Neuron (in vitro differentiated cells): ENCODE measurements around the gene NEO1.
"Not testable (repeated sequence)": the region's sequence is repeated elsewhere in the genome, so short reads cannot be mapped to it uniquely, and the experiment has no call there.

Source experiments
- H2AFZ ChIP-seq: one replicate; pipeline ENCODE4 v1.6.1; 2013; ENCODE audit warnings: low read depth, mild to moderate bottlenecking, inconsistent platforms, low read length, moderate library complexity
- H3K27me3 ChIP-seq: one replicate; pipeline ENCODE4 v1.6.1; 2013; ENCODE audit warnings: low read length; ENCODE audit not compliant: insufficient read depth
- H3K36me3 ChIP-seq: one replicate; pipeline ENCODE4 v1.6.1; 2013; ENCODE audit warnings: low read length; ENCODE audit not compliant: insufficient read depth
- H3K4me1 ChIP-seq: one replicate; pipeline ENCODE4 v1.6.1; 2013; ENCODE audit warnings: low read length; ENCODE audit not compliant: insufficient read depth
- H3K4me3 ChIP-seq: 2 replicates; pipeline ENCODE4 v1.5.1; 2013; ENCODE audit warnings: mild to moderate bottlenecking, low read length, moderate library complexity
- H3K9me3 ChIP-seq: one replicate; pipeline ENCODE4 v1.6.1; 2013; ENCODE audit warnings: low read length

NEO1 gene

DNA sequence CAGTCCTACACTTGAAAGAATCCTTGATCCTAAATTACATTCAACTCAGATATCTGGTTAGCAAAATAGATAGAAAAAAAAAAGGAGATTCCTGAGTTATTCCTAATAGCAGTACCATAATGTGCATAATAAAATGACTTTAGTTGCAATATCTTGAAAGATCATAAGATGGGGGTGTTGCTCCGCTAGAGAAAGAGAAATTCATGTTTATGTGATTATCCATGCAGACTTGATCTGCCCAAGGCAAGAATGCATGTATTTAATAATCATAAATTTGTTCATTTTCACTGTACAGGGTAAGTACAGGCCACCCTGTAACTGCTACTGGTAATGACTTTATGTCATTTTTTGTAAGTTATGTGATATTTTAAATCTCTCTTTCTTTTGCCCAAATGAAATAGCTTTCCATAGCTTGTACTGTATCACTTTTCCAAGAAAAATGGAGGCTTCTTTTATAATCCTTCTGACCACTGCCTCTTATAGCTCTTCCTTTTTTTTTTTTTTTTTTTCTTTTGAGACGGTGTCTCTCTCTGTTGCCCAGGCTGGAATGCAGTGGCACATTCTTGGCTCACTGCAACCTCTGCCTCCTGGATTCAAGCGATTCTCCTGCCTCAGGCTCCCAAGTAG lies 231.9 kb downstream of the NEO1 start:
- peaks cover 61% of the 10 kb centered on the region for H3K36me3 ChIP-seq
- no peak overlapping the region for H2AFZ ChIP-seq
- no peaks in the 10 kb centered on the region for H3K27me3 ChIP-seq
- H3K4me1 ChIP-seq, result peaks cover 3% of the 10 kb centered on the region
- H3K4me3 ChIP-seq, result no peak overlapping the region
- H3K9me3 ChIP-seq, result no peaks in the 10 kb centered on the region

DNA sequence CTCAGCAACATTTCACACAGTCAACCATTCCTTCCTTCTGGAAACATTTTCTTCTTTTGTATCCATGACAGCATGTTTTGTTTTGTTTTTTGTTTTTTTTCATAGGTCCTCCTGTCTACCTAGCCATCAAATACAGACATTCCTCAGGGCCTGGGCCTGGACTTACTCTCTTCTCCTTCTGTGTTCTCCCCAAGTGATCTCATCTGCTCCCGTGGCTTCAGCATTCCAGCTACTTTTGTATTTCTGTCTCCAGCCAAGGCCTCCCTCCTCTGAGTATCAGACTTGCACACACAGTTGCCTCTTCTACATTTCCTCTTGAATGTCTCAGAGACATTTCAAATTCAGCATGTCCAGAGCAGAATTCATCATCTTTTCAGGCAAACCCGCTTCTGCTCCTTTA lies 234.0 kb downstream of the NEO1 start:
- Histone ChIP-seq H3K4me3 (no peak overlapping the region), H3K4me1 (peaks cover 3% of the 10 kb centered on the region), H3K27me3 (no peaks in the 10 kb centered on the region), H3K9me3 (no peaks in the 10 kb centered on the region), H3K36me3 (peaks cover 72% of the 10 kb centered on the region), H2AFZ (no peak overlapping the region)

- H3K4me3 ChIP-seq, result no peak overlapping the region
- peaks cover 73% of the 10 kb centered on the region for H3K36me3 ChIP-seq
- no peaks in the 10 kb centered on the region for H3K27me3 ChIP-seq
- H3K4me1 ChIP-seq, result peaks cover 3% of the 10 kb centered on the region
- no peaks in the 10 kb centered on the region for H3K9me3 ChIP-seq
- no peak overlapping the region for H2AFZ ChIP-seq
Measured at GRCh38 chr15:73287019-73287418, 234.8 kb downstream of the NEO1 start.

DNA sequence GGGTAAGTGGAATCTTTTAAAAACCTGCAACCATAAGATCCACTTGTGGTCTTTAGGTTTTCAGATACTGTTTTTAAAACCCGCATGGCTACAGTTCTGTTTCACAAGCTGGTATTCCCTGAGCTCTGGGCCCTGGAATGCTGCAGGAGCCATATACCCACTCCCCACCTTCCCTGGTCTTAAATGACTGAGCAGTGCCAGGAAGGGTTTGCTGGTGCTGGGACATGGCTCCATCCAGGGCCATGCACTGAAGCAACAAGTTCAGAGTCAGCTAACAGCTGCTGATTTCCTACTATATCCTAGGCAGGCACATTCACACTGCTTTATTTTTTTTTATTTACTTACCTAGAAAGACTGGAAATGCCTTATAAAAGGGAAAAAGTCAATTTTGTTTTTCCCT lies 239.2 kb downstream of the NEO1 start:
- peaks cover 83% of the 10 kb centered on the region for H3K36me3 ChIP-seq
- H2AFZ ChIP-seq, result no peak overlapping the region
- H3K9me3 ChIP-seq, result no peaks in the 10 kb centered on the region
- H3K4me1 ChIP-seq, result peaks cover 3% of the 10 kb centered on the region
- H3K27me3 ChIP-seq, result no peaks in the 10 kb centered on the region
- H3K4me3 ChIP-seq, result no peak overlapping the region

DNA sequence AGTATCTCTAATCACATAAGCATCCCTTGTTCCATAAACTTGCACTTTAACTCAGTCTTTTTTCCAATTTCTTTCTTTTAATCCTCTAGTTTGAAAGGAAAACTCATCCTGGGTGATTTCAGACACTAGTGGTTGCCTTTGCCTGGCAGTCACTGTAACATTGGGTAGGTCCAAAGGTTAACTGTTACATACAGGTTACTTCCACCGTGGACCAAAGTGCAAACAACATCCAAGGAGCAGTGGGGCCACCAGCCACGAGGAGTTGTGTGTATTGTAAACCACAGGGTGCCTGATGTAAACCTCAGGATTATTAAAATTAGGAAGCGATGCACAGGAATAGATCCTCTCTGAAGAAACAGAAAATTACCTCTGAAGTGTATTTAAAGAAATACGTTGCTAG lies 241.5 kb downstream of the NEO1 start:
- H3K4me1 ChIP-seq, result no peaks in the 10 kb centered on the region
- no peaks in the 10 kb centered on the region for H3K27me3 ChIP-seq
- peaks cover 79% of the 10 kb centered on the region for H3K36me3 ChIP-seq

GRCh38 chr15:73295630-73296286 lies 243.5 kb downstream of the NEO1 start:
- Histone ChIP-seq H3K4me1 (no peaks in the 10 kb centered on the region), H3K9me3 (no peaks in the 10 kb centered on the region), H3K36me3 (peaks cover 71% of the 10 kb centered on the region), H3K4me3 (no peak overlapping the region), H3K27me3 (no peaks in the 10 kb centered on the region), H2AFZ (no peak overlapping the region)

More for the DNA sequence above, 241.5 kb downstream of the NEO1 start:
- H3K9me3 ChIP-seq, result no peaks in the 10 kb centered on the region
- no peak overlapping the region for H3K4me3 ChIP-seq
- H2AFZ ChIP-seq, result no peak overlapping the region

GRCh38 chr15:73296609-73297353 lies 244.5 kb downstream of the NEO1 start:
- Histone ChIP-seq H2AFZ (no peak overlapping the region), H3K4me3 (no peak overlapping the region), H3K9me3 (no peaks in the 10 kb centered on the region), H3K4me1 (no peaks in the 10 kb centered on the region), H3K36me3 (peaks cover 71% of the 10 kb centered on the region), H3K27me3 (no peaks in the 10 kb centered on the region)

- no peaks in the 10 kb centered on the region for H3K4me1 ChIP-seq
- H3K27me3 ChIP-seq, result no peaks in the 10 kb centered on the region
- H3K9me3 ChIP-seq, result no peaks in the 10 kb centered on the region
- peaks cover 74% of the 10 kb centered on the region for H3K36me3 ChIP-seq
- no peak overlapping the region for H2AFZ ChIP-seq
- no peak overlapping the region for H3K4me3 ChIP-seq
Measured at GRCh38 chr15:73298522-73299245, 246.4 kb downstream of the NEO1 start.

GRCh38 chr15:73300286-73300685 lies 248.0 kb downstream of the NEO1 start:
- H3K9me3 ChIP-seq, H3K4me3 ChIP-seq, H2AFZ ChIP-seq, H3K4me1 ChIP-seq, H3K27me3 ChIP-seq: not testable (repeated sequence)
- H3K36me3 ChIP-seq, result peaks cover 71% of the 10 kb centered on the region

DNA sequence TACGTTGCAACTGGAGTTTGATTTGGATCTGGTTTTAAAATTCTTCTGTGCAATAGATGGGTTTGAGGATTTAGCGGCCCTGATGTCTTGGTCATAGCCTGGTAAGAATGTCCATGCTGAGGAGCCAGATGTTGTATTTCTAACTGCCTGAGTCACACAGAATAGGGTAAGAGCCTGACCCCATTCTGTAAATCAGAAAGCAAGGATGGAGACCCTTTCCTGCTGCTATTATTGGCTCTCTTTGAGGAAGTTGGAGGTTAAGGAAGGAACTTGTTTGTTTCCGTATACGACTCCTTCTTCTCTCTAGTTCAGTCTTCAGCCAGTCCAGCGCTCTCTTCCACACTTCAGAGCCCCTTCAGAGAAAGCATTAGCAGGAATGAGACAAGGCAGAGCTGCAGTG lies 251.4 kb downstream of the NEO1 start:
- Histone ChIP-seq H3K4me3 (no peak overlapping the region), H3K4me1 (no peaks in the 10 kb centered on the region), H3K36me3 (peaks cover 54% of the 10 kb centered on the region), H3K27me3 (no peaks in the 10 kb centered on the region), H2AFZ (no peak overlapping the region), H3K9me3 (no peaks in the 10 kb centered on the region)

- Histone ChIP-seq H3K4me3 (no peak overlapping the region), H3K36me3 (peaks cover 57% of the 10 kb centered on the region), H3K4me1 (no peaks in the 10 kb centered on the region), H3K9me3 (no peaks in the 10 kb centered on the region), H3K27me3 (no peaks in the 10 kb centered on the region), H2AFZ (no peak overlapping the region)
Measured at GRCh38 chr15:73305331-73306211, 253.3 kb downstream of the NEO1 start.

DNA sequence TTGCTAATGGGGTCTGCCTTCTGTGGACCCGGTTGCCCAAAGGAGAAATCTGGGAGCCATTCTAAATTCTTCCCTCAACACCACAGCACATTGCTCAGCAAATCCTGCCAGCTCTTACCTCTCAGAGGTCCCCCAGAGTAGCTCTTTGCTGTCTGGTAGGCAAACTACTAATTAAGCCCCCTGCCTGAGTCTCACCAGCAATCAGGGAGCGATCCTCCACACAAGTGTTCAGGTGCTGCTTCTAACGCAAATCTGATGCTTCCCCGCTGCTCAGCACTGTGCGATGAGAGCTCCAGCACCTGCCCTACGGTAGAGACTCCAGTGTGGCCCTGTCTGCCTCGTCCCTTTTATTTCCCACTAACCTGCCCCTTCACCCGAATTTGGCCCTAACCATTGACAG lies 256.0 kb downstream of the NEO1 start:
- Histone ChIP-seq H3K27me3 (no peaks in the 10 kb centered on the region), H2AFZ (no peak overlapping the region), H3K4me3 (no peak overlapping the region), H3K4me1 (no peaks in the 10 kb centered on the region), H3K36me3 (peaks cover 31% of the 10 kb centered on the region), H3K9me3 (peaks cover 2% of the 10 kb centered on the region)
